T47D (cell line): Measurements from ENCODE around the gene CSNK2A1.
A peak's percentile ranks its signal among the peaks of the same experiment; 100 is the strongest.

Experiments
- DNase-seq, 2 experiments: peaks; one replicate each; pipeline versions ENCODE4 v3.0.0 to v3.0.0-alpha.2; 2011 to 2012; ENCODE audit warnings: low read depth in 1 of 2, low spot score in 1 of 2
- JUND ChIP-seq: IDR thresholded peaks from 2 replicates; pipeline ENCODE4 v1.6.1; 2012; ENCODE audit warnings: low read depth
- in situ Hi-C: cut with HindIII; loops from 2 replicates; pipeline ENCODE4 v1.10.0; 2016; ENCODE audit warnings: low sequenced_read_pairs, low pct_unique_long_range_greater_than_20kb

CSNK2A1 gene

DNA sequence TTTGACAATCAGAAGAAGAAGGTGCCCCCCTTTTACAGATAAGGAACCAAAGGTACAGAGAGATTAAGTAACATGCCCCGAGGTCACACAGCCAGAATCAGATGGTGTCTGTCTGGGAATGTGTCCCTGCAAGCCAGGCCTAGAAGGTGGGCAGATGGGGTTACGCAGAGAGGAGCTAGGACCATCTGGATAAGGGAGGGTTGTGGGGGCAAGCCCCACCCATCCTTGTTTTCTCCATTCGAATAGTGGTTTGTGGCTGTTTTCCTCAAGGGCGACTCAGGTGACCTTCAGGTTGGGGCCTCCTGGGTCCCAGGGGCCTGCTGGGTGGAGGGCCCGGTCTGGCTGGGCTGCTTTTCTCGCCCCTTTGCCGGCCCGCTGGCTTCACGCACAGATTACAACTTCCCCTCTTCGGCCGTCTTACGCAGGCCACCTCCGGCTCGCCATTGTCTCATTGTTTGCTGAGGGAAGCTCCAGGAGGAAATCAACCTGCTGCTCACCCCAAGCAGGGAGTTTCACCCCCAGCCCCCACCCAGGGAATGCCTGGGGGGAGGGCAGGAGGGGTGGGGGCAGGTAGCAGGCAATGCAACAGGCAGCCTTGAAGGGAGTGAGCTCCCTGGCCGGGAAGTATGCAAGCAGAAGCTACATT, 30.8 kb upstream of the CSNK2A1 start:
- DNase-seq = no peak
- in situ Hi-C loops = no loop called here
- TF ChIP-seq JUND = no peak

DNA sequence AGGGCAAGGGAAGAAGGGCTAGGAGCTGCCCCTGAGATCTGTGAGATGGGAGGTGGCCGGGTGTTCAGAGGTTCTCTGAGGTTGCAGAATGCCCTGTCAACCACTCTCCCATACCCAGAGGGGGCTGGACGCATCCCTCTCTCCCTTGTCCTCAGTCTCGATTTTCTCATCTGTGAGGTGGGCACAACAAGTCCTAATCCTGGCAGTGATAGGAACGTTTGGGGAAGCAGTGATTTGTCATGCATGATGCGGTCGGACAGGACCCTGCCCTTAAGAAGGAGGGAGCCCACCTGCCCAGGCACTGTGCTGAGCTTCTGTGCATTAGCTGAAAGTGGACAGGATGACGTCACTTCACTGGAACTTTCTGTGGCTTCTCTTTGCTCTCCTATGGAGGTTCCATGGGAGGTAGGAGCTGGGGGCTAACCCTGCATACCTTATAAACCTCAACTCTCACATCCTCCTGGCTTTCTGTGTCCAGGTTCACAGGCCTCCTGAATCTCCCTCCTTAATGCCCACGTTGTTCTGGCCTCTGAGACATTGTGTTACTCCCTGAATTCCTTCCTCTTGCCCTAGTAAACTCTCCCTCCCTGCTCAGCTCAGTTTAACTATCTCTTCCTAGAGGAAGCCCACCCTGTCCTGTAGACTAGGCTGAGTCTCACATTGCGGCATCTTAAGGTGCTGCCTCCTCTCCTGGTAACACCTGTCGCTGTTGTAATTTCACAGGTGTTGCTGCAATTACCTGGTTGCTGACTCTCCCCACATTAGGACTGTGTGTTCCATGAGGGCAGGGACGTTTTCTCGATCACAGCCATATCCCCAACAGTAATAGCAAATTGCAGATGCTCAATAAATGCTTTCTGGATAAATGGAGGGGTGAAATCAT, 30.1 kb upstream of the CSNK2A1 start:
- no peak for TF ChIP-seq JUND
- in situ Hi-C loops = no loop called here
- no peak for DNase-seq

DNA sequence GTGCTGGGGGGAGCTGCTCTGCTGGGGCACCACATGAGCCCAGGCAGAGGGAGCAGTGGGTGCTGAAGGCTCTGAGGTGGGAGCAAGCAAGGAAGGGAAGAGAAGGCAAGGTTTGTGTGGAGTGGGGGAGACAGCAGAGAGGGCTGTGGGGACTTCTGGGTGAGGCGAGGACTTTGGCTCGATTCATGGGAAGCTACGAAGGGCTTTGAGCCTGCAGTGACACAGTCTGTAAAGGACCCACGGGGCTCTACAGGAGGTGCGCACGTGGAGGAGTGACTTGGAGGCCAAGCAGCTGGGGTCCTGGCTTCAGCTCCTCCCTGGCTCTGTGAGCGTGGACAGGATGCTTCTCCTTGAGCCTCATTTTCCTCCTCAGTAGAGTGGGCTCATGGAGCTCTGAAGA, 29.1 kb upstream of the CSNK2A1 start:
- no peak for DNase-seq
- in situ Hi-C loops = no loop called here
- TF ChIP-seq JUND = no peak

DNA sequence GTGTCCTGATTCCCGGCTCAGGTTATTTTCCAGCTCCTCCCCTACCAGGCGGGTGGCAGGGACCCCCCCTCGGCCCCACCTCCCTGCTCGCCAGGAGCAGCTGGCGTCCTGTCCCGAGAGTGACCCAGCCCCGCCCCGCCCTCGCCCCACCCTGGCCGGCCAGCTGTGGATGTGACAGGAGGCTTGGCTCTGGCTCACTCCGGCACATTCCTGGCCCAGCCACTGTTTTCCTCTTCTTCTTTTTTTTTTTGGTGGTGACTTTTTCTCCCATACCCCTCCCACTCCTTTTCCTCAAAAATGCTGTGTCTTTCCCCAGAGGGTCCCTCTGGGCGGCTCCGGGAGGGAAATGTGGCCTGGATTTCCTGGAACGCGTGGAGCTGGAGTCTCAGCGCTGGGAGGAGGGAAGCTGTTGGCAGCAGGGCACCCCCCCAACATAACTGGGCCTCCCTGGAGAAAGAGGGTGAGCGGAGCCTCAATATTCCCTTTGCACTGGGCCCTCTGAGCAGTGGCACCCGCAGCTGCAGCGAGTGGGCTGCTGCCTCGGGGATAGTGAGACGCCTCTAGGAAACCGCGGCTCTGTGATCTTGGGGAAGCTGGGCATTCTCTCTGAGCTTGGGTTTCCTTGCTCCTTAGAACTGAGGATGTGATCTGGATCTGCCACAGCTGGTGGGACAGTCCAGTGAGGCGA, 28.3 kb upstream of the CSNK2A1 start:
- no peak for DNase-seq
- in situ Hi-C loops = no loop called here
- TF ChIP-seq JUND = no peak

DNA sequence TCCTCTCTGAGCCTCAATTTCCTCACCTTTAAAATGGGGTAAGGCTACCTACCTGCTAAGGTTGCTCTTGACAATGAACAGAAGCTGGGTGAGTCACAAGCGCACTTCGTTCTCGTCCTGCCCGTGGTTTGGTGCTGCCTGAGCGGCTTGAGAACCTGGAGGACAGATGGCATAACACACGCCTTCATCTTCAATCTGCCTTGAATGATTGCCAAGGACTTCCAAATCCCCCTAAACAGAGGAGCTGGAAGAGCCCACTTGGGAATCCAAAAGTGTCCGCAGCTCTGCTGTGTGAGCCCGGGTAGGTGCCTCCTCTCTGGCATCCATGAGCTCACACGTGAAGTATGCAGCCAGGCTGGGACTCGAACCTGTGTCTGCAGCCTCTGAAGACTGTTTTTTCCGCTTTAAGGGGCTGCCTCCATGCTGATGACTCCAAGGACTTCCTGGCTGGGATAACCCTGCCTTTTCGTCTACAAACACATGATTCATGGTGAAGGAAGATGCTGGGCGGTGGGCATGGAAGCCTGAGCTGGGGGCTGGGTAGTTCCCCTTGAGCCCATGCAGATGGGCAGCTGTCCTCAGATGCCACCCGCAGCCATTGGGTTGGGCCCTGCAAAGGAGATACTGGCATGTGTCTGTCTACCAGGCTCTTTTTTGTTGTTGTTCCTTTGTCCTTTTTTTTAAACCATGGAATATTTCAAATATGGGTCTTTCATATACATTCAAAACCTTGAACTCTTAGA, 25.3 kb upstream of the CSNK2A1 start:
- DNase-seq = no peak
- in situ Hi-C loops = no loop called here
- TF ChIP-seq JUND = no peak

DNA sequence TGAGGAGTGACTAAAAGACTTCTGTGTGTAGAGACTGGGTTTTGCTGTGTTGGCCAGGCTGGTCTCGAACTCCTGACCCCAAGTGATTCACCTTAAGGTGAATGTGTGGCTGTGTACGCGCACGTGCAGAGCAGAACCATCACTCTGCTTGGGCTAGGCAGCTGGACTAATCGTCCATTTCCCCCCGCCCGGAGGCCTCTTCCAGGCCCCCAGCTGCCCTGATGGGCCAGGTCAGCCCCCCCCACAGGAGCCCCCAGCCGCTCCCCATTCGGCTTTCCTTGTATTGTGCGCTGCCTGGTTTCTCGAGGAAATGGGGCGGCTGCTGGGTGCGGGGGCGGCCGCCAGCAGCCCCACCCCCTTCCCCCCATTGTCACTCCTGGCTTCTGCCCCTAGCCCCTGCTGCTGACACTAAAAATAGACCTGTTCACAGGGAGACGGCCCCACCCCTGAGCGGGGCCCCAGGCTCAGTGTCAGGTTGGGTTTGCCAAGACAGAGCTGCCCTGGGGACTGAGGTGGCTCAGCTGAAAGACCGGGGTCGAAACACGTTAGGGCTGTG, 24.6 kb upstream of the CSNK2A1 start:
- no peak for TF ChIP-seq JUND
- DNase-seq = no peak
- in situ Hi-C loops = no loop called here

DNA sequence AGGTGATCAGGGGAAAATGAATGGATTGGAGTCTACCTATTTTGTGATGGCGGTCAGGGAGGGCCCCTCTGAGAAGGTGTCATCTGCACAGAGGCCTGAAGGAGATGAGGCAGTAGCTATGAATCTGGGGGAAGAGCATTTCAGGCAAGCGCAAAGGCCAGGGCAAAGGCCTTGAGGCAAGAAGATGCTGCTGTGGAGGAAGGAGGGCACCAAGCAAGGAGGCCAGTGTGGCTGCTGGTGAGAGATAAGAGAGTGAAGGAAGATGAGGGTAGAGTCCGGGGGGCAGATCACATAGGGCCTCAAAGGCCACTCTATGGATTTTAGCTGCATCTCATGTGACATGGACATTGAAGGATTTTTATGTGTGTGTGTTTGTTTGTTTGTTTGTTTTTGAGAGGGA, 20.6 kb upstream of the CSNK2A1 start:
- no peak for DNase-seq
- TF ChIP-seq JUND = no peak
- in situ Hi-C loops = no loop called here

DNA sequence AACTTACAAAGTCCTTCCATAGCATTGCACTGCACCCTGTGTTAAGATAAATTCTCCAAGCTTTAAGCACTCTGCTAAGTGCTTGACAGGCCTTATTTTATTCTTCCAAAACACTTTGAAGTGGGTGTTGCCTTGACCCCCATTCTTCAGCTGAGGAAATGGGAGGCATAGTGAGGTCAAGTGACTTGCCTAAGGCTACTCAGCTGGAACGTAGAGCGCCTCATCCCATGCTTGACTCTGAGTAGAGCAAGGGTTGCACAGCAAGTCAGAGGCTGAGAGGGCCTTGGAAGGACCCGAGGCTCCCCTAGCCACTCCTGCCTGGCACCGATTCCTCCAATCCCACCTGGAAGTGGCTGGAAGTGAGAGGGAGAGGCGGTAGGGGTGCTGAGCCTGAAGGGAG, 19.6 kb upstream of the CSNK2A1 start:
- in situ Hi-C loops = no loop called here
- DNase-seq = no peak
- TF ChIP-seq JUND = no peak

DNA sequence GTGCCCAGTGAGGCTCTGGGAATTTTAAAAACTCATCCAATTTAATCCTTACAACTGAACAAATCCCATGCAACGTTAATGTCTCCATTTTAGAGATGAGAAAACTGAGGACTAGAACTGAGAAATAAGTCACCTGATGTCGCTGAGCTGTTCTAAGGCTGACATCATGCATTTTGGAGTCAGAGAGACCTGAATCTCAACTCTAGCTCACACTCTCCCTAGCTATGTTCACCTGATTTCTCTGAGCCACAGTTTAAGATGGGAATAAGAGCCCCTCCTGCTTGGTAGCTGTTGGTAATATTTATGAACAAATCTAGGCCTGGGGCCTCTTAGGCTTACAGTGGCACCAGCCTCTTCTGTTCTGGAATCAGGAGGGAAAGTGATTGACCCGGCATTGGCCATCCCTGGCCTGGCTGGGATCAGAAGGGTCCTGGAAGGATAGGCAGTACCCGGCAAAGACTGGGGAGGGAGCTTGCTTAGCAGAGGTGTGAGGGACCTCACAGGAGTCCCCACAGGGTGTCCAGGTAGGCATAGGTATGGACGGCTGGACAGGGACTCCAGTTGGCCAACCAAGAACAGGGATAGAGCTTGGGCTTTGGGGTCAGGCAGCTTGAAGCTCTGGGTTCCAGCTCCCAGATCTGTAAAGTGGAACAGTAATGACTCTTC, 18.8 kb upstream of the CSNK2A1 start:
- DNase-seq = no peak
- in situ Hi-C loops = no loop called here
- no peak for TF ChIP-seq JUND

DNA sequence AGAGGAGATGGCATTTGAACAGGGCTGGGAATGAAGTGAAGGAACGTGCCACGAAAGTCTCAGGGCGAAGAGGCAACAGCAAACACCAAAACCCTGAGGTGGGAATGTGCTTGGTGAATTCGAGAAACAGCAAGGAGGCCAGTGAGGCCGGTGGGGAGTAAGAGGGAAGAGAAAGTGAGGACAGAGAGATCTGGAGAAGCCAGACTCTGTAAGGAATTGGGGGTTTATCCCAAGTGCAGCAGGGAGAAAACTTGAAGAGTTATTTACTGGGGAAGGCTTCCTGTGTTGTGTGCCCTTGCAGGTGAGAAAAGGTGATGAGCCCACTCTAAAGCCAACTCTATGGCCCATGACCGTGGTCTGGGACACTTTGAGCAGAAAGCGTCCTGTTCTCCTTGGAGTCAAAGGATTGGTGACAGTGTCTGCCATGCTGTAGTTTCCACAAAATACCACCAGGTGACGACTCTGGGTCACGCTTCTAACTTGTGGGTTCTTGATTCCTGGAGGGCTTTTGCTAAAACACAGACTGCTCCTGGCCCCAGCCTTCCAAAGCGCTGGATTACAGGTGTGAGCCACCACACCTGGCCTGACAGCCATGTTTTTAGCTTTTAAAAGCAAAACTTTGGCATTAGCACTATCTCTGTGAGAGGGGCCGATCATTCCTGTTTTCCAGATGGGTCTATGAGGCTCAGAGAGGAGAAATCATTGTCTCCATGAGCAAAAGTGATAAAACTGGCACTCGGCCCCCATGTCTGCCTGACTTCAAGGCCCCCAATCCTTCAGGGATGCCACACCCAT, 18.0 kb upstream of the CSNK2A1 start:
- peak; percentile 67 to 88 for DNase-seq
- in situ Hi-C loops = no loop called here
- TF ChIP-seq JUND = no peak

DNA sequence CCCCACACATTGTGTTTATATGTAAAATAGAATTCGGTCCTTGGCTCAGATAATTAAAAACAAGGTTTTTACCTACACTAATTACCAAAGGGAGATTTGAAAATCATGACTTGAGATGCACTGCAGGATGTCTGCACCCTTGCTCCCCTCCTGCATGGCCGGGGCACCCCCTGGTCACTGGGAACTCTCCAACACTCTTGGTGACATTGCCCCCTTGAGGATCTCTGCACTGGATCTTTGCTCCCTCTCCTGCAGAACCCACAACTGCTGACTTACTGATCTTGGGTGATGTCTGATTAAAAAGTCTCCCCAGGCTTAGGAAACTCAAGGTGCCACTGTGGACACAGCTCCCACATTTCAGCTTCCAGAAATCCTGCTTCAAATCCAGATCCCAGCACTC, 17.1 kb upstream of the CSNK2A1 start:
- no peak for TF ChIP-seq JUND

More for the DNA sequence above, 17.1 kb upstream of the CSNK2A1 start:
- in situ Hi-C loops = no loop called here
- DNase-seq = no peak
